ENCODE measurements around the gene P2RY2. TPM values are rescaled to one million over a fixed set of nuclear protein-coding genes. Genes with fewer than 3 reads are reported as not detected.

The P2RY2 gene
- total and polyA plus RNA-seq, 8 donors, result 0.81 to 13.3 (median 1.3) TPM; not detected in 3

- H3K9me3 ChIP-seq, result no peaks in the 10 kb centered on the region
- WGBS, 5 donors, result 68 to 92% (median 79%) methylated on average over 2 of the region's 2 CpGs
- H3K27ac ChIP-seq, result no peak overlapping the region
- H3K27me3 ChIP-seq, result peaks cover 0 to 27% (median 24%) of the 10 kb centered on the region in 3 donors
- no peaks in the 10 kb centered on the region for H3K36me3 ChIP-seq
- no peak for DNase-seq
- TF ChIP-seq POLR2AphosphoS5 (IDR thresholded peaks at IDR 0.05), result no peak
- TF ChIP-seq CTCF (IDR thresholded peaks at IDR 0.05), result no peak
- TF ChIP-seq EP300 (IDR thresholded peaks at IDR 0.05), result no peak
- no peak for TF ChIP-seq POLR2A (IDR thresholded peaks at IDR 0.05)
- intact Hi-C loops (cut with DNase I; ENCODE audit: low total_unique reads), result no loop called here
- peaks cover 6 to 8% (median 7%) of the 10 kb centered on the region in 4 donors for H3K4me1 ChIP-seq
- H3K4me3 ChIP-seq, result no peak overlapping the region
Measured at GRCh38 chr11:73263640-73264039, 45.6 kb downstream of the P2RY2 start.

GRCh38 chr11:73265278-73265810 is 47.3 kb downstream of the P2RY2 start:
- no peak overlapping the region for H3K4me3 ChIP-seq
- intact Hi-C loops (cut with DNase I; ENCODE audit: low total_unique reads), result no loop called here
- no peaks in the 10 kb centered on the region for H3K36me3 ChIP-seq
- TF ChIP-seq CTCF (IDR thresholded peaks at IDR 0.05) (no peak), EP300 (IDR thresholded peaks at IDR 0.05) (no peak), POLR2AphosphoS5 (IDR thresholded peaks at IDR 0.05) (no peak), POLR2A (IDR thresholded peaks at IDR 0.05) (no peak)
- H3K27me3 ChIP-seq, result peaks cover 0 to 42% (median 24%) of the 10 kb centered on the region in 3 donors
- peaks cover 6 to 19% (median 9%) of the 10 kb centered on the region in 4 donors for H3K4me1 ChIP-seq
- DNase-seq, result peak in 1 of 2 donors; percentile 2
- WGBS, 5 donors, result 78 to 93% (median 85%) methylated on average over 4 of the region's 4 CpGs
- no peak overlapping the region for H3K27ac ChIP-seq
- no peaks in the 10 kb centered on the region for H3K9me3 ChIP-seq

- no peak overlapping the region for H3K27ac ChIP-seq
- no peak overlapping the region for H3K4me3 ChIP-seq
- H3K9me3 ChIP-seq, result no peaks in the 10 kb centered on the region
- WGBS, 5 donors, result 78 to 85% (median 81%) methylated on average over 3 of the region's 3 CpGs
- intact Hi-C loops (cut with DNase I; ENCODE audit: low total_unique reads), result no loop called here
- H3K36me3 ChIP-seq, result no peaks in the 10 kb centered on the region
- H3K27me3 ChIP-seq, result peaks cover 0 to 49% (median 24%) of the 10 kb centered on the region in 3 donors
- peak in 1 of 2 donors; percentile 23 for DNase-seq
- TF ChIP-seq CTCF (IDR thresholded peaks at IDR 0.05) (no peak), EP300 (IDR thresholded peaks at IDR 0.05) (no peak), POLR2AphosphoS5 (IDR thresholded peaks at IDR 0.05) (no peak), POLR2A (IDR thresholded peaks at IDR 0.05) (no peak)
- peaks cover 6 to 26% (median 9%) of the 10 kb centered on the region in 4 donors for H3K4me1 ChIP-seq
Measured at GRCh38 chr11:73265853-73266645, 48.0 kb downstream of the P2RY2 start.

- WGBS, 5 donors, result 74 to 82% (median 80%) methylated on average over 4 of the region's 4 CpGs
- TF ChIP-seq POLR2A (IDR thresholded peaks at IDR 0.05) (no peak), CTCF (IDR thresholded peaks at IDR 0.05) (no peak), POLR2AphosphoS5 (IDR thresholded peaks at IDR 0.05) (no peak)
- Histone ChIP-seq H3K9me3 (no peaks in the 10 kb centered on the region), H3K4me1 (peaks cover 6 to 32% (median 9%) of the 10 kb centered on the region in 4 donors), H3K4me3 (no peak overlapping the region), H3K27ac (no peak overlapping the region), H3K27me3 (peaks cover 0 to 49% (median 24%) of the 10 kb centered on the region in 3 donors), H3K36me3 (no peaks in the 10 kb centered on the region)
- peak in 1 of 2 donors; percentile 20 for DNase-seq
- intact Hi-C loops (cut with DNase I; ENCODE audit: low total_unique reads), result no loop called here
Measured at GRCh38 chr11:73266646-73267020, 48.6 kb downstream of the P2RY2 start.
